Peyer's patch (tissue), 4 donors: ENCODE results near the gene PGS1.

Source experiments
- CTCF ChIP-seq, 6 experiments: fragments of 450-650 bp in 4 of 6; fragments of 200-600 bp in 2 of 6; sonication (generic) in 1 of 6; IDR thresholded peaks; one replicate each; pipeline ENCODE4 v1.5.1; 2017 to 2019; ENCODE audit warnings: antibody characterized with exemption in 6 of 6, mild to moderate bottlenecking in 3 of 6, moderate library complexity in 1 of 6
- POLR2A ChIP-seq, 2 donors: fragments of 450-650 bp; IDR thresholded peaks; one replicate each; pipeline ENCODE4 v1.5.1; 2017; ENCODE audit warnings: antibody characterized with exemption in 2 of 2, mild to moderate bottlenecking in 2 of 2, moderate library complexity in 2 of 2

GRCh38 chr17:78387977-78388941 lies 9.8 kb downstream of the PGS1 start:
- TF ChIP-seq CTCF (IDR thresholded peaks at IDR 0.05) (no peak), POLR2A (IDR thresholded peaks at IDR 0.05) (no peak)
